Esophagus squamous epithelium (tissue), 5 donors: ENCODE data around the gene TSEN54. TPM values are rescaled to one million over a fixed set of nuclear protein-coding genes. Genes with fewer than 3 reads are reported as not detected.

ENCODE experiments used
- DNase-seq: peaks from one replicate; lab custom pipeline; 2025; lab: John Stamatoyannopoulos, UW
- H3K27ac ChIP-seq, 4 donors: fragments of 200-600 bp; sonication (generic); one replicate each; pipeline ENCODE4 v1.5.1; 2016 to 2019; ENCODE audit warnings: mild to moderate bottlenecking in 1 of 4
- H3K27me3 ChIP-seq, 4 donors: fragments of 200-600 bp; sonication (generic); 1 replicate in 3 of 4; 2 replicates in 1 of 4; pipeline versions ENCODE4 v1.5.1 to v1.6.0; 2017 to 2021; ENCODE audit warnings: antibody characterized with exemption in 1 of 4
- H3K36me3 ChIP-seq, 3 donors: fragments of 200-600 bp; sonication (generic); one replicate each; pipeline ENCODE4 v1.5.1; 2016 to 2019
- H3K4me1 ChIP-seq, 3 donors: fragments of 200-600 bp; sonication (generic); one replicate each; pipeline ENCODE4 v1.5.1; 2017 to 2019
- H3K4me3 ChIP-seq, 4 donors: fragments of 200-600 bp; sonication (generic); 1 replicate in 3 of 4; 2 replicates in 1 of 4; pipeline ENCODE4 v1.5.1; 2016 to 2019; ENCODE audit warnings: mild to moderate bottlenecking in 2 of 4, moderate library complexity in 1 of 4
- H3K9me3 ChIP-seq, 3 donors: fragments of 200-600 bp; sonication (generic); one replicate each; pipeline ENCODE4 v1.5.1; 2016 to 2019
- CTCF ChIP-seq, 6 experiments: fragments of 450-650 bp in 4 of 6; fragments of 200-600 bp in 2 of 6; sonication (generic) in 2 of 6; IDR thresholded peaks; one replicate each; pipeline ENCODE4 v1.5.1; 2016 to 2019; ENCODE audit warnings: antibody characterized with exemption in 6 of 6, mild to moderate bottlenecking in 4 of 6, moderate library complexity in 4 of 6
- POLR2A ChIP-seq, 4 donors: fragments of 450-650 bp; IDR thresholded peaks; one replicate each; pipeline ENCODE4 v1.6.1; 2017; ENCODE audit warnings: antibody characterized with exemption in 4 of 4, mild to moderate bottlenecking in 4 of 4, moderate library complexity in 3 of 4
- WGBS, 2 donors: methylation state at CpG; one replicate each; pipeline ENCODE4 v1.1.5; 2018; 5-methylcytosine and 5-hydroxymethylcytosine counted together
- intact Hi-C: fragments of 100-400 bp; cut with DNase I; formaldehyde crosslinking; loops from one replicate; pipeline ENCODE4 v1.15.0; 2022
- total RNA-seq, 4 donors: library from RNA; depleted of rRNA; stranded (reverse); fragments of >200 nt; gene quantifications; one replicate each; pipeline ENCODE4 v1.1.0, GENCODE V29; 2016
- donor health status: DM: yes; HTN: yes; CAD: no.

The TSEN54 gene
- total RNA-seq, 4 donors from 2014 or later, result 18.3 to 33.2 (median 23.1) TPM

- H3K36me3 ChIP-seq, result peaks cover 0 to 80% (median 6%) of the 10 kb centered on the region in 3 donors
Observed at GRCh38 chr17:75571885-75572215, 55.5 kb downstream of the TSEN54 start.

GRCh38 chr17:75572713-75573539, 56.6 kb downstream of the TSEN54 start:
- Histone ChIP-seq H3K27me3 (no peaks in the 10 kb centered on the region), H3K4me3 (no peak overlapping the region), H3K9me3 (no peaks in the 10 kb centered on the region), H3K36me3 (peaks cover 0 to 70% (median 3%) of the 10 kb centered on the region in 3 donors), H3K4me1 (no peaks in the 10 kb centered on the region), H3K27ac (no peak overlapping the region)
- TF ChIP-seq POLR2A (IDR thresholded peaks at IDR 0.05) (no peak), CTCF (IDR thresholded peaks at IDR 0.05) (no peak)
- intact Hi-C loops, result no loop called here
- DNase-seq, result no peak
- 83 to 88% methylated on average over 16 to 18 of the region's 39 CpGs for WGBS, 2 donors

More at GRCh38 chr17:75571885-75572215, 55.5 kb downstream of the TSEN54 start:
- TF ChIP-seq POLR2A (IDR thresholded peaks at IDR 0.05), result no peak
- TF ChIP-seq CTCF (IDR thresholded peaks at IDR 0.05), result no peak
- Histone ChIP-seq H3K27ac (peak overlapping the region in 1 of 4 donors; percentile 83), H3K27me3 (no peaks in the 10 kb centered on the region), H3K4me1 (no peaks in the 10 kb centered on the region), H3K9me3 (no peaks in the 10 kb centered on the region), H3K4me3 (peak overlapping the region in 1 of 4 donors; percentile 28)
- intact Hi-C loops, result no loop called here
- 80 to 98% methylated on average over 1 to 7 of the region's 16 CpGs for WGBS, 2 donors
- DNase-seq, result no peak

GRCh38 chr17:75573540-75573957, 57.2 kb downstream of the TSEN54 start:
- no peak for TF ChIP-seq POLR2A (IDR thresholded peaks at IDR 0.05)
- TF ChIP-seq CTCF (IDR thresholded peaks at IDR 0.05), result no peak
- Histone ChIP-seq H3K36me3 (peaks cover 0 to 64% (median 0%) of the 10 kb centered on the region in 3 donors), H3K4me1 (peaks cover 0 to under 1% (median 0%) of the 10 kb centered on the region in 3 donors), H3K9me3 (no peaks in the 10 kb centered on the region), H3K4me3 (no peak overlapping the region), H3K27ac (no peak overlapping the region), H3K27me3 (no peaks in the 10 kb centered on the region)
- no peak for DNase-seq
- intact Hi-C loops, result no loop called here
- 53% methylated on average over 3 of the region's 16 CpGs; no CpG with 5 or more reads in 1 of the 2 donors for whole genome bisulfite sequencing, 2 donors

GRCh38 chr17:75573994-75574393, 57.7 kb downstream of the TSEN54 start:
- DNase-seq, result no peak
- WGBS, 2 donors, result 60 to 80% methylated on average over 1 to 6 of the region's 13 CpGs
- H3K27ac ChIP-seq, result no peak overlapping the region
- H3K4me1 ChIP-seq, result peaks cover 0 to 5% (median 0%) of the 10 kb centered on the region in 3 donors
- H3K4me3 ChIP-seq, result no peak overlapping the region
- no peaks in the 10 kb centered on the region for H3K27me3 ChIP-seq
- no peaks in the 10 kb centered on the region for H3K9me3 ChIP-seq
- intact Hi-C loops, result no loop called here
- no peak for TF ChIP-seq POLR2A (IDR thresholded peaks at IDR 0.05)
- H3K36me3 ChIP-seq, result peaks cover 0 to 60% (median 0%) of the 10 kb centered on the region in 3 donors

Other genes with a start within 250 kb of the TSEN54 start
- 10 to 100 TPM; 14.6 to 28.0 (median 21.2) TPM for gene MIF4GD, start 245.3 kb upstream of the TSEN54 start, total RNA-seq
- gene SLC25A19, start 227.1 kb upstream of the TSEN54 start, total RNA-seq, result 10 to 100 TPM in 2 of 4 donors, 1 to 10 TPM in 2; 9.2 to 15.2 (median 11.2) TPM
- gene GRB2, start 110.8 kb upstream of the TSEN54 start, total RNA-seq, result 100 to 1,000 TPM in 2 of 4 donors, 10 to 100 TPM in 2; 58.9 to 128 (median 107) TPM
- 10 to 100 TPM; 19.3 to 56.5 (median 28.3) TPM for gene TMEM94, start 59.9 kb upstream of the TSEN54 start, total RNA-seq
- gene CASKIN2, start 991 bp upstream of the TSEN54 start, total RNA-seq, result 10 to 100 TPM in 3 of 4 donors, 1 to 10 TPM in 1; 9.5 to 12.2 (median 10.4) TPM
- 100 to 1,000 TPM in 1 of 4 donors, 10 to 100 TPM in 3; 40.0 to 101 (median 67.3) TPM for gene LLGL2, start 9.2 kb downstream of the TSEN54 start, total RNA-seq
- gene MYO15B, start 71.3 kb downstream of the TSEN54 start, total RNA-seq, result 10 to 100 TPM in 2 of 4 donors, 1 to 10 TPM in 2; 6.3 to 60.7 (median 10.4) TPM
- 10 to 100 TPM in 1 of 4 donors, 1 to 10 TPM in 3; 7.4 to 16.8 (median 8.6) TPM for gene SMIM5, start 116.9 kb downstream of the TSEN54 start, total RNA-seq
- 10 to 100 TPM; 25.1 to 82.8 (median 34.0) TPM for gene RECQL5, start 150.6 kb downstream of the TSEN54 start, total RNA-seq
- gene SAP30BP, start 150.8 kb downstream of the TSEN54 start, total RNA-seq, result 10 to 100 TPM; 33.9 to 72.7 (median 44.4) TPM
- 100 to 1,000 TPM in 1 of 4 donors, 10 to 100 TPM in 3; 60.6 to 115 (median 82.3) TPM for gene ITGB4, start 204.9 kb downstream of the TSEN54 start, total RNA-seq
- 10 to 100 TPM; 16.4 to 30.9 (median 20.2) TPM for gene GALK1, start 248.7 kb downstream of the TSEN54 start, total RNA-seq